Anterior cingulate cortex (tissue), 58 donors: Measurements from ENCODE around the gene DDIT3.

Experiments used
- DNase-seq, 58 donors: peaks; one replicate each; lab custom pipeline; 2025; lab: John Stamatoyannopoulos, UW

DDIT3 gene

DNA sequence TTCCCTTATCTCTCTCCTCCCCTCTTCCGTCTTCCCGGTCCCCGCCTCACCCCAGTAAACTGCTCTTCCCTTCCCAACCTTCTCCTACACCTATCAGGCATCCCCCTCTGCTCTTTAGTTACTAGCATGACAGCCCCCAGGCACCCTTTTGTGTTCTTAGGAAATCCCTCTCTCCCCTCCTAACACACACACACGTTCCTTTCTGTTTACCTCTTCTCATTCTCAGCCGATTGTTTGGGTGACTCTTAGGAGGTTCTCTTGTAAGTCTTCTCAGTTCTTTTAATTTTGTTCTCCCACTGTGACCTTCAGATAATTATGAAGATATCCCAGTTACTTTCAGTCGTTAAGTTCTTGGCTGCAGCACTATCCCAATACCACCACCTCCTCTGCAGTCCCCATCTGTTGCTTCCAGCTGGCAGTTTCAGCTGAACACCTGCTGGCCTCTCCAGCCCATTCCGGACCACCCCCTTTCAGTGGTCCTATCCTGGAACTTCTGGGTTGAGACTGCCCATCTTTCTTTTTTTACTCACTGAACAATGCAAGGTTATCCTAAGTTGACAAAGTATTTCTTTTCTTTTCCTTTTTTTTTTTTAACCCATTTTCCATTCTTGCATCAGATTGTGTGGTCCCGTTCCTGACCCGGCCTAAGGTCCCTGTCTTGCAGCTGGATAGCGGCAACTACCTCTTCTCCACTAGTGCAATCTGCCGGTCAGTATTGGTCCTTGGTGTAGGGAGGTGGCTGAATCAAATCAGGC lies 31.7 kb downstream of the DDIT3 start:
- DNase-seq = no peak

DNA sequence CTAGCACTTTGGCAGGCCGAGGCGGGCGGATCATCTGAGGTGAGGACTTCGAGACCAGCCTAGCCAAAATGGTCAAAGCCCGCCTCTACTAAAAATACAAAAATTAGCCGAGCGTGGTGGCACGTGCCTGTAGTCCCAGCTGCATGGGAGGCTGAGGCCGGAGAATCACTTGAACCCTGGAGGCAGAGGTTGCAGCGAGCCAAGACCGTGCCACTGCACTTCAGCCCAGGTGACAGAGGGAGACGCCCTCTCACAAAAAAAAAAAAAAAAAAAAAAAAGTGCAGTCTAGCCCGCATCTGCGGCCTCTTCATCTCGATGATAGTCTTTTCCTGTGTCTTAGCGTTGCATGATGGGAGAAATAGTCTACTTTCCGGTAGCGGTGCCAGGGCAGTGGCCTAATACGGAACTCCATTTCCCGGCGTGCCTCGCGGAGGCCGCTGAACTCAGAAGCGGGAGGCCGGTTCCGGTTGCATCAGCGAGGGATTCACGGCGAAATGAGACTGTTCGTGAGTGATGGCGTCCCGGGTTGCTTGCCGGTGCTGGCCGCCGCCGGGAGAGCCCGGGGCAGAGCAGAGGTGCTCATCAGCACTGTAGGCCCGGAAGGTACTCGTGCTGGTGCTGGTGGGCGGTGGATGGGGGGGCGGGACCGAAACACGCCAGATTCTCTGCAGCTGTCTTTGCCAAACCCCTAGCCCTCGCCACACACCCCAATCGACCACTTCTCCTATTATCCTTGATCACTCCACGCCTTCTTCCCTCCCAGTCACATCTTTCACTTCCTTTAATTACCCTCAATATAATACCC lies 32.5 kb downstream of the DDIT3 start, which contains the start of gene MARS1:
Gene MARS1 (plus strand): TSS at position 472 of the 805 bp plus-strand sequence. CDS start 23 bp downstream, at position 495.
- DNase-seq = peak; percentile 25 to 98 (median 91)

DNA sequence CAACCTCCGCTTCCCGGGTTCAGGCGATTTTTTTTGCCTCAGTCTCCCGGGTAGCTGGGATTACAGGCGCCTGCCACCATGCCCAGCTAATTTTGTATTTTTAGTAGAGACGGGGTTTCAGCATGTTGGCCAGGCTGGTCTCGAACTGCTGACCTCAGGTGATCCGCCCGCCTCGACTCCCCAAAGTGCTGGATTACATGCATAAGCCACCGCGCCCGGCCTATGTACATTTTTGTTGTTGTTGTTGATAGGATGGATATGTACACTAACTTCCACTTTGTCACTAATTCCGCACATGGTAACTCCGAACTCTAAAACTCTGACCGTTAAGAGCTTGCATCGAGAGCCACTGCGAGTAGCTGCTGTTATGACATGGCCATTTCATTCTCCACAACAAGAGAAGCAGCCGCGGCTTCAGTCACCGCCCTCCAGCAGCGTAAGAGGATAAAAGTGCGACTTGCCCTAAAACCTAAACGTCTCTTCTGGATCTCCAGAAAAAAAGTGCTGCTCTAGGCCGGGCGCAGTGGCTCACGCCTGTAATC lies 33.2 kb downstream of the DDIT3 start:
- peak in 1 of 58 donors; percentile 37 for DNase-seq

DNA sequence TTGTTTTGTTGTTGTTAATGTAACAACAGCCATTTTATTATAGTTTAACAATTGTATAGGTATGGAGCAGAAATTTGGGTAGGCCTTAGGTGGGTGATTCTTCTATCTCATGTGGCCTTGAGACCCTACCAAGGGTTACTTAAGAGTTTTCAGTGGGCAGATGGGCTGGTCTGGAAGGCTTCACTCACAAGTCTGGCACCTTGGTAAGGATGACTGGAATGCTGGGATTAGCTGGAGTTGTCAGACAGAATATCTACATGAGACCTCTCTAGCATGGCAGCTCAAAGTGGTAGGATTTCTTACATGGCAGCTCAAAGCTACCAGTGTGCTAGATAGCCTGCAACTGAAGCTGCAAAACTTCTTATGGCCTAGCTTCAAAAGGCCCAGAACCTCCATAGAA lies 34.6 kb downstream of the DDIT3 start:
- no peak for DNase-seq

DNA sequence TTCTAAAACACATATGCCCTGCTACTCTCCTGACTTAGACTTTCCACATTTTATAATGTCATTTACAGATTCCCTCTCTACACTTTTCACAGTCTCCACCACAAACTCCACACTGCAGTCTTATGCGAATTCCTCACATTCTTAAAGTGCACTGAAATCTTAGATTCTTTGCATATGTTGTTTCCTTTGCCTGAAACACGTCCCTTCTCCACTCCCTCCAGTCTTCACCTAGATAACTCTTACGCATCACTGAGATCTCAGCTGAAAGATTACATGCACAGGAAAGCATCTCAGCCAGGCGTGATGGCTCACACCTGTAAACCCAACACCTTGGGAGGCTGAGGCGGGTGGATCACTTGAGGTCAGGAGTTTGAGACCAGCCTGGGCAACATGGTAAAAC lies 36.8 kb downstream of the DDIT3 start:
- no peak for DNase-seq

DNA sequence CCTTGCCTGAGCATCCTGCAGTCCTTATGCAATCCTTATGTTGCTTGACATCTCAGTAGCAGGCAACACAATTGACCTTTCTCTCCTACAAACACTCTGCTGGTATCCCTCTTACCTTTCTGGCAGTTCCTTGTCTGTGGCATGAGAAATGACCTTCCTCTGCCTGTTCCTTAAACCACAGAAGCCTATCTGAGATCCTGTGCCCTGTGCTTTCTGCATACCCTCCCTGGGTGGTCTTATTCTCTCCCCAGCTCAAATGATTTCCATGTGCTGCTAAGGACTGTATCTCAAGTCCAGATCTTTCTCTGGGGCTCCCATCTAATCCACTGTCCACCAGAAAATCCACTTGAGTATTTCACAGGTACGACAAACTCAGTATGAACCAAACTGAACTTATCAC lies 38.6 kb downstream of the DDIT3 start:
- DNase-seq = no peak

DNA sequence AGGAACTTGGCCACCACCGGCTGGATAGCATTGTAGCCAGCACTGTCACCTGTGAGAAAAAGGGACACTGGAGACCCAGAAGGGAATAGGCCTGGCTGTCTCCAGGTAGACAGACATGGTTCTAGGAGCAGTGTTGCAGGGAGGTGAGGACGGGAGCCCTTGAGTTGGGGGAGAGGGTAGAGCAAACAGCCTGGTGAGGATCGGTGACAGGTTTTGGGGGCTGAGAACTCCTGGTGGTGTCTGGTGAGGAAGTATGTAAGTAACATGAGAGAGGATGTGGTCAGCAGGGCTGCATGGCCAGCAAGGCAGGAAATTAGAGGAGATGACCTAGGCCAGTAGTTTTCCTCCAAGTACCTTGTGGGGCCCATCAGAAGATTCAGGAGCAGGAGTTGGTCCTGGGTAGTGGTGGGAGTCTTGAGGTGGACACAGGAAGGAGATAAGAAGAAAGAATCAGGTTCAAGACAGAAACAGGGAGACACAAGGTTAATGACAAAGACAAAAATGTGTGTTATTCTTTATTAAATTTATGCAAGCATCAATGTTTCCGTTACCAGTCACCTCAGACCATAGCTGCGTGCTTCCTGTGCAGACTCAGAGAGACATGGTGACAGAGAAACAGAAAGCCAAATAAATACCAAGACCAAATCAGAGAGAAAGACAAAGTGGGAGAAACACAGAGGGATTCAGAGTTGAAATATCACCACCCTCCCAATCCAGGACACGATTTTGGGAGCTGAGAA lies 40.8 kb downstream of the DDIT3 start, which contains the start of gene ARHGAP9:
Gene ARHGAP9 (minus strand): TSS at position 491 of the 740 bp plus-strand sequence. CDS start 460 bp downstream, at position 31.
- DNase-seq = no peak

DNA sequence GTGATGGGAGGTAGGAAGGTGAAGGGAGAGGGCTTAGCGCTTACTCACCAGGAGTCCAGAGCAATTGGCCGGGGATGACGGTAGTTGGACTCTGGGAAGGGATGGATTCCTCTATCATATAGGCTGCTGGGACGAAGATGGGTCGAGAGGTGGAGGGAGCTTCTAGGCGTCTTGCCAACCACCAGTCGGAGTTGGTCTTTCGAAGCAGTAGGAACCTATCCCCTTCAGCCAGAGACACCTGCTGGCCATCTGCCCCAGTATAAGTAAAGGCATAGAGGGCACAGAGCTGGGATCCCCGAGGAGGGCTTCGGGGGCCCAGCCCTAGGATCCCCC lies 41.3 kb downstream of the DDIT3 start:
- DNase-seq = no peak

DNA sequence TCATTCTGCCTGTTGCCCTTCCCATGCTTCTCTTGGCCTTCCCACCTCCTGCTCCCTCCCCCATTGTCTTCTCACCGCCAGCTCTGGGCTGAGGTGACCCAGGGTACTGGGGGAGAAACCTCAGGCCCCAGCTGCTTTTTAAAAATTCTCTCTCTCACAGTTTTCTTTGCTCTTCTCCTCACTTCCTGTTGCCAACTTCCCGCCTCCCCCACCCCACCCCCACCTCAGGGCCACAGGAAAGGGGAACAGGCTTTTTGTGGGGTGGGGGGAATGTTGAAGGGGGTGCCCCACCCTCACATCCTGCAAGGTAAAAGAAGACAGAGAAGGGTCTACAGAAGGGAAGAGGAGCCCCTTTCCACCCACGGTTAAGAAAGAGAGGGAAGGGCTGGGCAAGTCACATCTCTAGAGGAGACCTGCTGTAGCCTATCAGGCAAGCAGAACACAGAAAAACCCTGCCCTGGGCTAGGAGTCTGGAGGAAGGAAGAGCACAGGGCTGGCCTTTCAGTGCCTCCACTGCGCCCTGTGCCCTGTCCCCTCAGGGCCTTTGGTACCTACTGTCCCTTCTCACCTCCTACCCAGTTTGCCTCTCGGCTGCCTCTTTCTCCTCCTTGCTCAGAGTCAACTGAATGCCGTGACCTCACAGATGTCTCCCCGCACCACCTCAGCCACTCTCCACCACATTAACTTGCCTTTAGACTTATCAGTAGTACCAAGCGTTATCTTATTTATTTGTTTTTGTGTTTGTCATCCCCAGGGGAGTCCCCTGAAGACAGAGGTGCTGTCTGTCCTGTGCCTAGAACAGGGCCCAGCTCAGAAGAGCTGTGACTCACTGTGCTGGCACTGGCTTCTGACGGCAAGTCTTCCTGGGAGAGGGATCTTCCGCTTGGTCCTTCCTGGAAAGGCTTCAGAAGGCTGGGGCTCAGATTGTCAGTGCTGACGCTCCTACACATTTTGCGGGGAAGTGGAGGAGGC lies 42.3 kb downstream of the DDIT3 start:
- peak in 3 of 58 donors; percentile 5 to 19 (median 7) for DNase-seq

DNA sequence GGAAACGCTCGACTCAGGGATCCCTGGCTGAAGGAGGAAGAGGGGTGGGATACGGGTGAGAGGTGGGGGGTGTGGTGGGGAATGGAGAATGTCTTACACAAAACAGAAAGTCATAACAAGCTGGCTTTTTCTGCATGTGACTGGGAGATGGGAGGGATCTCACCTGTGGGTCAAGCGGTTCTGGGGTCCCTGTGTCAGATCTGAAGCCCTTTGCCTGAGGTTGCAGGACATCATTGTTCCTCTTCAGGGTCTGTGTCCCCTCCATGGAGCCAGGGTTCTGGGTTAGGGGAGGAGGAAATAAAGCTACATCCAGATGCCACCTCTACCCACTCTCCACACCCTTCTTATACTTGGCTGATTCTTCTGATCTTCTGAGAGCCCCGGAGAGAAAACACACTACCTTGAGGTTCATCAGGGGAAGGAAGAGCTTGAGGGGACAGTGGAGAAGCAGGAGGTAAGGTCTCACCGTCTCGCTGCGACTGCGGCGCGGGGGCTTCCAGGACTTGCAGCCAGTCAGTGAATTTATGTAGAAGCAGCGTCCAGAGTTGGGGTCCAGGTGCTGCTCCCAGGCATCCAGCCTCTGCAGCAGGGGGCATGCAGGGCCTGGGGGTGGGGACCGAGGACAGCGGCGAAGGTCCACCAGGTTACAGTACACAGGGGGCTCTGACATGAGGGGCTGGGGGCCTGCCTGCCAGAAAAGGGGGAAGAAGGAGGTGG lies 43.2 kb downstream of the DDIT3 start:
- no peak for DNase-seq

DNA sequence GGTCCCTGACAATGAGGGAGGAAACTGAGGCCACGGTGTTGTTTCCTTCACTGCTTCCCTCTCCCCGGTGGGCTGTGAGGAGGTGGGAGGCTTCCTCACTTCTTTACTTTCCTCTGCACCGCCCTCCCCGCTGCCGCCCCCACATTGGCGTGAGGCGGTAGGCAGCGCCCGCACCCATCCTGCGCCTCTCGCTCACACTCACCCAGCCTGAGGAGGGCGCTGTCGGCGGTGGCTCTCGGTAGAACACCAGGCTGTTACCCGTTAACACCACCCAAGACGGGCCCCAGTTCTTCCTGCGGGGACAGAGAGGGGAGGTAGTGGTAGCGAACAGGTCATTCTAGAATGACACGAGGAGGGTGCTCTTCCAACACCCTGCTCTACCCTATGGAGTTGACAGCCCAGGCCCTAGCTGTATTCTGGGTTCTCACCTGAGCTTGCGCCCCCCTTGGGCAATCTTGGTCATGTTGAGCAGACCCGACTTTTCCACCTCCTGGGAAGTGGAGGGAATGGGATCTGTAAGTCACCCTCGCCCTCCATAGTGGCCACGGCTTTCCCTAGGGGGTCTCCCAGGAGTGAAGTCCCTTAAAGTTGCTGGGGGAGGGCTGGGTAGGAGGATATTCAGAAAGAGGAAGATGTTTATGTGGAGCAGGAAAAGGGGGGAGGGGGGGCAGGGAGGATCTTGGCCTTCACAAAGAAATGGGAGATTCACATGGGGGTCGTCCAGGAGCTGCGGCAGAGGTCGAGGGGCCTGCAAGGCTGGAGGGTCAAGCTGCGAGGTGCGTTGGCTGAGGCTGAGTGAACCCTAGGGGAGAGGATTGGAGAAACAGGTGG lies 43.9 kb downstream of the DDIT3 start:
- no peak for DNase-seq

DNA sequence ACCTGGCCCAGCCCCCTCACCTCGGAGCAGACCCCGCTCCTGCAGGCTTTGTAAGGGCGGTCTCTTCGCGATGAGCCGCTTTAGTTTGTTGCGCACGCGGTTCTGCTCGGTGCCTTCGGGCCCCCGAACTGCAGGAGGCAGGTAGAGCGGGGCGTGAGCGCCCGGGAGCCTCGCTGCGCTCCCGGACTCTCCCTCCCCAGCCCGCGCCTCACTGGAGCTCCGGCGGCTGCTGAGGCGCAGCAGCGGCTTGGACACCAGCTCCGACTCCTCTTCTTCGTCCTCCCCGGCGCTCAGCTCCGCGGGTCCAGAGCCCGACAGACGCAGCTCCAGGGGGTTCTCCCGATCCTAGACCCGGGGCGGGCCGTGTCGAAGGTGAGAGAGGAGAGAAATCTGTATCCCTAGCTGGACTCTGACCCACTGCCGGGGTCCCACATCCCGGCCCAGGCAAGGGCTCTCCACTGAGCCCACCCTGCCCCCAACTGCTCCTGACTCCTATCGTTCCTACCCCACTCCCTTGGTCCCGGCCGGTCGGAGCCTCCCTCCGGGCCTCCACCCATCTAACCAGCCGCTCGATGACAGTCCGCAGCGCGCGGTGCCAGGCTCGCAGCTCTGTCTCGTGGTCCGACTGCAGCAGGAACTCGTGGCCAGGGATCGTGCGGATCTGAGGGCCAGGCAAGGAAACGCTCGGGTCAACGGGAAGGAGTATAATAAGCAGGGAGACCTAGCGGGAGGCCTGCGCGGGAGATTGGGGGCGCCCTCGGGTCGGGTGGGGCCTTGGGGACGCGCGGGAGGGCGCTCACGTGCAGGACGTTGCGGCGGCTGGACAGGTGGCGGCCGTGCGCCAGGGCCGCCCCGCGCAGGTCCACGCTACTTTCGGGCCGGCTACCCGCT lies 44.8 kb downstream of the DDIT3 start:
- DNase-seq = peak in 6 of 58 donors; percentile 2 to 25 (median 12)

DNA sequence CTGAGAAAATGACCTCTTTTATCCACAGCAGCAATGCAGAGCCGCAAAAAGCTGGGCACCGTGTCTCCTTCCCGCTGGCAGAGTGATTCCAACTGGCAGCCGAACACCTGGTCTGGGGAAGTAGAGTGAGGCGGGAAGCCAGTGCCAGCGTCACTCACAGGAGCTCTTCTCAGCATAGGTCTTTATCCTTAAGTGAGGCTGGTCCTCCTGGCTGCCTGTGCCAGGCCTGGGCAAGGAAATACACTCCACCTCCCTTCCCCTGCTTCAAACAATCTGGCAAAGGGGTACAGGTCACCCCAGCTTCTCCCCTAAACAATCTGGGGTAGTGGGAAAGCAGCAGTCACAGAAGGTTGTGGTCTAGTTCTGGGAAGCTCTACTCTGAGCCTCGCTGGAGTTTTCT lies 45.5 kb downstream of the DDIT3 start:
- DNase-seq = no peak

DNA sequence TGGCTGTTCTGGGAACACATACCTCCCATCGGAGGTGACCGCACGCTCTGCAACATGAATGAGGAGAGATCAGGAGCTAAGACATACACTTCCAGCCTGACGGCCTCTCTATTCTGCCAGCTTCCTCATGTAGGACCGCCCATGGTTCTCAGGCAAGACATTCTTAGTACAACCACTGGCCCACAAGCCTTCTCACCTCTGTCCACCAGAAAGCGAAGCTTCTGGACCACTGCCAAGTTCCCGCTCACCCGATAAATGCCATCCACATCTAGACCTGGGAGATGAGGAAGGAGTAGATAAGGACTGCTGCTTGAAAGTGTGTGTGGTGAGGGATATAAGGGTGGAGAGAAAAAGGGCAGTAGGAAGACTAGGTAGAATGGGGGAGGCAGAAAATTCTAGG lies 45.9 kb downstream of the DDIT3 start:
- no peak for DNase-seq

DNA sequence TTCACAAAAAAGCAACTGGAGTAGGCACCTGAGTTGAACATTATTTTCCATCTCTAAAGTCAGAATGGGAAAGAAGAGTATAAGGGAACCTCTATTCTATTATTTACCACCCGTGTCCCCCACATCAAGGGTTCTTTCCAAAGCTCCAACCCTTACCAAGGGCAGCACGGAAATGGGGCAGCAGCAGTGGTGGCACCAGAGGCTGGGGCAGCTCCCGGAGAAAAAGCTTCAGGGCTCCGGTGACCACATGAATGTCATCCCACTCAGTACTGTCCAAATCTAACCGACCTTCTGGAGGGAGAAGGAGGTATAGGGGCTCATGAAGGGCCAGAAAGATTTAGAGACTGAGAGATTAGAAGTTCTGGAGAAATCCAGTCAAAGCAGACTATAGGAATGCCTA lies 46.4 kb downstream of the DDIT3 start:
- no peak for DNase-seq

DNA sequence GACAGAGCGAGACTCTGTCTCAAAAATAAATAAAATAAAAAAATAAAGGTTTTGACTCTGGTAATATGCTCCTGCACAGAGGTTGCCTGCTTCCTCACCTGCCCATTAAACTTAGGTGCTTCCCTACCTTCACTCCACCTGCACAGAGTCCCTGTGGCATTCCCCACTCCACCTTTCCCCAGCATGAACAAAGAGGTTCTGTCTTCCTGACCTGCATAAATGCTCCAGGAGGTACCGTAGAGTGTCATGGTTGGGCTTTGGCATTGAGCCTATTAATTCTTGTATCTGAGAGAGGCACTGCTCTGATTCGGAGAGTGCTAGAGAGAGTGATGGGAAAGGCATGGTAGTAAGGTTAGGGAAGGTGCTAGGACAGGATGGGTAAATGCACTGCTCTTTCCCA lies 46.9 kb downstream of the DDIT3 start:
- DNase-seq = no peak

DNA sequence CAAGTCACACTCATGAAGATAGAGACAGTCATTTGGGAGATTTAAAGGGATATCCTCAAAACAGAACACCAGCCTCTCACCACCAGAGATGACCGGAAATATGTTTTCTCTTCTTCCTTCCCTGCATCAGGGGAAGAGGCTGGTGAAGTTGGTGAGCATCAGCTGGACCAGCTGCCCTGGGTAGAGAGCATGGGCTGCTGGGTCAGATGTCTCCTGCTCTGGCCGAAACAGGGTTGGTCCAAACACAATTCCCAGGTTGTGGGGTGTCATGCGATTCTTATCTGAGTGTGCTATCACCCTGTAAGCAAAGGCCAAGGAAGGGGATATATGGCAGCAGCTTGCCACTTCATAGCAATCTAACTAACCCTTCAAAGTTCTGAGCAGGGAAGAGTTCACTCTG lies 47.9 kb downstream of the DDIT3 start:
- DNase-seq = no peak
